8988T (cell line): Measurements from ENCODE around the gene MCM7.
"Not testable (repeated sequence)": the region's sequence is repeated elsewhere in the genome, so short reads cannot be mapped to it uniquely, and the experiment has no call there.

ENCODE experiments used
- DNase-seq: peaks from one replicate; pipeline ENCODE4 v3.0.0; 2011

MCM7 gene

DNA sequence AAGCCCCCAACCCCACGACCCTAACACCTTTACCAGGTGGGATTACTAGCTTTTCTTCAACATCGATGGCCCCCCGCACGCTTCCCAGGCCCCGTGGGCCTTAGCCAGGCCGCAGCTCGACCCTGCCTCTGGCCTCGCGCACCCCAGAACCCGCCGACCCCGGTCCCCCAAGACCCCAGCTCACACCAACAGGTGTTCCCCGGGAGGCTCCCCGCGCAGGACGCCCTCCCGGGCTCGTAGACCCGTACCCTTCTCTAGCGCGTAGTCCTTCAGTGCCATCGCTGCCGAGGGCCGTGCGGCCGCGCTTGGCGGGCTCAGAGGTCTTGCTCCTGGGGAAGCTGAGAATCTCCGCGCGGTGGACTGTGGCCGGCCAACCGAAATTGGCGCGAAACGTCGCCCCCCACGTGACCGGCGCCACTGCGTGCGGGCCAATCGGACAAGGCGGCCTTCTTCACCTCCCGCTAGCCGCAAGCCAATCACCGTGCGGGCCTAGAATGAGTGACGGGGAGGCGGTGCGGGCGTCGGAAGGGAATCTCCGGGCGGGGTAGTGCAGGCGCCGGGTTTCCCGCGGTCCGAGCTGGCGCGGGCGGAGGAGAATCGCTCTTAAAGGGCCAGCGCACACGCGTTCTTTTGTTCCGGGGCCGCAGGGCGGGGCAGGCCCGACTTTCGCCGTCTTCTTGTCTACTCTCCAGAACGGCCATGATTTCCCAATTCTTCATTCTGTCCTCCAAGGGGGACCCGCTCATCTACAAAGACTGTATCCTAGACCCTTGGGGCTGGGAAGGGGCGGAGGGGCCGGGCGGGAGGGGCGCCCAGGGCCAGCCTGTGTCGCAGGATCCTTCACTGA lies at the start of gene MCM7, which contains the start of gene AP4M1:
Gene MCM7 (minus strand): TSS at position 382 of the 847 bp plus-strand sequence. CDS start 103 bp downstream, at position 279.
Gene AP4M1 (plus strand): TSS at position 628 of the 847 bp plus-strand sequence. CDS start 72 bp downstream, at position 700.
- DNase-seq: peak; percentile 90

GRCh38 chr7:100148559-100149328 lies 47.5 kb upstream of the MCM7 start, which contains the start of gene LAMTOR4:
Gene LAMTOR4, plus strand, starts transcription at chr7:100148918. Its CDS starts 55 bp downstream, at chr7:100148973.
- DNase-seq: peak; percentile 86

GRCh38 chr7:100148225-100148558 lies 47.0 kb upstream of the MCM7 start:
- DNase-seq: no peak

GRCh38 chr7:100147278-100147677 lies 46.1 kb upstream of the MCM7 start:
- DNase-seq: no peak

DNA sequence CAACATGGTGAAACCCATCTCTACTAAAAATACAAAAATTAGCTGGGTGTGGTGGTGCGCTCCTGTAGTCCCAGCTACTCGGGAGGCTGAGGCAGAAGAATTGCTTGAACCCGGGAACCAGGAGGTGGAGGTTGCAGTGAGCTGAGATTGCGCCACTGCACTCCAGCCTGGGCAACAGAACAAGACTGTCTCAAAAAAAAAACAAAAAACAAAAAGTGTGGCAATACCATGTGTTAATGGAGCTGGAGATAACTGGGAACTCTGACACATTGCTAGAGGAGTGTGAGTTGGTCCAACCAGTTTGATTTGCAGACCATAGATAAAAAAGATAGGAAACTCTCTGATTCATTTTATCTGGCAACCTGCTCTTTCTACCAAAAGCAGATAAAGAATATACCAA lies 45.2 kb upstream of the MCM7 start:
- not testable (repeated sequence) for DNase-seq

DNA sequence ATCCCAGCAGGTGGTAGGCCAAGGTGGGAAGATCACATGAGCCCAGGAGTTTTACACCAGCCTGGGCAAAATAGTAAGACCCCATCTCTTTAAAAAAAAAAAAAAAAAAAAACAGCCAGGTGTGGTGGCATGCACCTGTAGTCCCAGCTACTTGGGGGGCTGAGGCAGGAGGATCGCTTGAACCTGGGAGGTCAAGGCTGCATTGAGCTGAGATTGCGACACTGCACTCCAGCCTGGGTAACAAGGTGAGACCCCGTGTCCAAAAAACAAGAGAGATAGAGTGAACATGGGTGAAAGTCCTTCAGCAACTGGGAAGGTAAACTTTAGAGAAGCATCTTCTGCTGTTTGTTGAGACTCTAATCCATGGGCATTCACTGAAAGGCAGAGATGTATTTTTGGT lies 41.3 kb upstream of the MCM7 start:
- DNase-seq: no peak

DNA sequence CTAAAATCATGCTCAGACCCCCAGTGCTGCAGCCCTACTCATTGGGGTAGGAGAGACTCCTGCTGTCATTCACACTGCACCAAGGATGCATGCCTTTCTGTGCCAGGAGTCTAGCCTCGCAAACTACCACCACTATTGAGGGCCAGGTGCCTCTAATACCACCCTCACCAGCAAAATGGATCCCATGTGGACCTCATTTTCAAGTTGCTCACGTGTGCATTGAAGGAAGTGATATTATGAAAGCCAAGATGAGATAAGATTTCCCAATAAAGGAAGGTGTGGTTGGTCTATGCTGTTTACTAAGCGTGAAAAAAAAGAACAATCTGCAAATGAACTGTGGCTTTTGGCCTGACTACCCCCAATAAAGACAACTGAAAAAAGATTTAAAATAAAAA lies 40.4 kb upstream of the MCM7 start:
- DNase-seq: no peak

DNA sequence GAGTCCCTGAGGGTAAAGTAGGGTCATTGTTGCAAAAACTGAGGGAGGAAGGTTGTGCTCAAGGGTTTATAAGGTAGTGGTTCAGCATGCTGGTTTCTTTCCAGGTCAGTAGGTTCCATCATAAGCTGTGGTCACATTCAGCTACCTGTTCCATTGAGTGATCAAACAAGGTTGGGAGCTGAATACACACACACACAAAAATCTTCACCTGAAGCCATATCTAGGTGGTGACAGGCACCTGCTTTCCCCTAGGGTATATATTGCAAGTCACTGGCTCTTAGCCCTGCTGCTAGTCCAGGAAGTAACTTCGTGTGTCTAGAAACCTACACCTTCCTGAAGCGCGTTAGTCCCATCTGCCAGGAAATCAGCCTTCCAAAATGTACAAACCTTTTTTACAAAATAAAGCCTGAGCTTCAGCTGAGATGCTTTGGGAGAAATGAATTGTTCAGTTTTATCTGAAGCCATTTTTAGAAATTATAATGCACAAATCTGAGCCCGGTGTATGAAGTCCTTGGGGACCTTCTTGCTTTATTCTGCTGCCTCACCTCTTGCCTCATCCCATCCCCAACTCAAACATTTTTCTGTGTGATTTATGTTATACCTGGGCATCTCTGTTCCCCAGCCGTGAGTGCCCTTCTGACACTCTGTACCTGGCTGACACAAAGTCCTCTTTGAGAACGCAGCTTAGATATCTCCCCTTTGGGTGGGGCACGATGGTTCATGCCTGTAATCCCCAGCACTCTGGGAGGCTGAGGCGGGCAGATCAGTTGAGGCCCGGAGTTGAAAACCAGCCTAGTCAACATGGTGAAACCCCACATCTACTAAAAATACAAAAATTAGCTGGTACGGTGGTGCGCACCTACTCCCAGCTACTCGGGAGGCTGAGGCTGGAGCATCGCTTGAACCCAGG lies 36.9 kb upstream of the MCM7 start:
- no peak for DNase-seq

- no peak for DNase-seq
Measured at GRCh38 chr7:100132697-100133151, 31.5 kb upstream of the MCM7 start.

GRCh38 chr7:100132126-100132525 lies 30.9 kb upstream of the MCM7 start:
- DNase-seq: no peak

GRCh38 chr7:100130608-100131453 lies 29.6 kb upstream of the MCM7 start:
- peak; percentile 70 for DNase-seq

GRCh38 chr7:100130220-100130607 lies 29.0 kb upstream of the MCM7 start:
- not testable (repeated sequence) for DNase-seq

GRCh38 chr7:100128637-100128963 lies 27.4 kb upstream of the MCM7 start:
- DNase-seq: no peak

DNA sequence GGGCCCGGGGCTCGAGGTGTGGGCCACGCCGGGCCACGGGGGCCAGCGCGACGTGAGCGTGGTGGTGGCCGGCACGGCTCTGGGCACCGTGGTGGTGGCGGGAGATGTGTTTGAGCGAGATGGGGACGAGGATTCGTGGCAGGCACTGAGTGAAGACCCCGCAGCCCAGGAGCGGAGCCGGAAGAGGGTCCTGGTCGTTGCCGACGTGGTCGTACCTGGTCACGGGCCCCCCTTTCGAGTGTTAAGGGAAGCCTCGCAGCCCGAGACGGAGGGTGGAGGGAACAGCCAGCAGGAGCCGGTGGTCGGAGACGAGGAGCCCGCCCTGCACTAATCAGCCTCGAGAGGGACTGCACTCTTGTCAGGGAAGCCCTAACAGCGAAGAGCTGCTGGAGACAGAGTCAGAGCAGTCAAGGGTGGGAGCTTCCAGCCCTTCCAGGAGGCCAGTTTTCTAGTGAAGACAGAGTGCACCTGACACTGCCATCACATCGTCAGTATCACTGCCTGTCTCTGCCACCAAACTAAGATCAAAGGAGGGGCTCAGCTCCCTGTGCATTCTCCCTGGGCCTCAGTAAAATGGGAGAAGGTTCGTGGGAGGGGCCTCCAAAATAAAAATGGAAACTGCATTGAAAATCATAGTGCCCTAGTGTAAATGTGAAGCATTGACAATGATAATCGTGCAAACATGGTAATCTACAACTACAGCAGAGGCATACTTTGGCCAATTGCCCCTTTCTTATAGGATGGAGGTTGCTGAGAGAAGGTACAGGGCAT lies 26.9 kb upstream of the MCM7 start:
- no peak for DNase-seq

DNA sequence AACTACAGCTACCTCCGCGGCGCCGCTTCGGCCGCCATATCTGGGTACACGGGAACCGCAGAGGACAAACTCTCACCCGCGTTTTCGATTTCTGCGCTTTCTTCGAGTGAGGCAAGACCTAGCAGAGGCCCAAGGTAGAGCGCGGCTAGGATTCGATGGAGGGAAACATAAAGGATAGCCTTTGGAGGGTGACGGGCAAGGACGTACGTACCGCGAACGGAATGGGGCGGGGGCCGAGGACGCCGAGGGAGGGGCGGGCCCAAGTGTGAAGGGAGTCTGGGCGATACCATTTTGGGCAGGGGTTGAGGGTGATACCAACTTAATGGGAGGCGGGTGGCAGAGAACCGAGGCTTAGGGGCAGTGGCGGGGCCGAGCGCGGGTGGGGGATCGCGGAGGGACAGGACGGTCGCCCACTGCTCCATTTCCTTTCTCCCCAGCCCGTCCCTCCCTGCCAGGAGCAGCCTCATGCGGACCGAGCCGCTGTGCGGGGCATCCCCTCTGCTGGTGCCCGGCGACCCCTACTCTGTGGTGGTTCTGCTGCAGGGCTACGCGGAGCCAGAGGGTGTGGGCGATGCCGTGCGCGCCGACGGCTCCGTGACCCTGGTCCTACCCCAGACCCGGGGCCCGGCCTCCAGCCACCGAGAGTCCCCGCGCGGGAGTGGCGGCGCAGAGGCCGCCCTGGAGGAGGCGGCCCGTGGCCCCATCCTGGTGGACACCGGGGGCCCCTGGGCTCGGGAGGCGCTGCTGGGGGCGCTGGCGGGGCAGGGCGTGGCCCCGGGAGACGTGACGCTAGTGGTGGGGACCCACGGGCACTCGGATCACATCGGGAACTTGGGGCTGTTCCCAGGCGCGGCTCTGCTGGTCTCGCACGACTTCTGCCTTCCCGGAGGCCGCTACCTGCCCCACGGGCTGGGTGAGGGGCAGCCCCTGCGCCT lies 26.0 kb upstream of the MCM7 start, which contains the start of gene MBLAC1:
Gene MBLAC1 (plus strand): TSS at position 37 of the 935 bp plus-strand sequence. CDS start 429 bp downstream, at position 466.
- DNase-seq: peak; percentile 65

DNA sequence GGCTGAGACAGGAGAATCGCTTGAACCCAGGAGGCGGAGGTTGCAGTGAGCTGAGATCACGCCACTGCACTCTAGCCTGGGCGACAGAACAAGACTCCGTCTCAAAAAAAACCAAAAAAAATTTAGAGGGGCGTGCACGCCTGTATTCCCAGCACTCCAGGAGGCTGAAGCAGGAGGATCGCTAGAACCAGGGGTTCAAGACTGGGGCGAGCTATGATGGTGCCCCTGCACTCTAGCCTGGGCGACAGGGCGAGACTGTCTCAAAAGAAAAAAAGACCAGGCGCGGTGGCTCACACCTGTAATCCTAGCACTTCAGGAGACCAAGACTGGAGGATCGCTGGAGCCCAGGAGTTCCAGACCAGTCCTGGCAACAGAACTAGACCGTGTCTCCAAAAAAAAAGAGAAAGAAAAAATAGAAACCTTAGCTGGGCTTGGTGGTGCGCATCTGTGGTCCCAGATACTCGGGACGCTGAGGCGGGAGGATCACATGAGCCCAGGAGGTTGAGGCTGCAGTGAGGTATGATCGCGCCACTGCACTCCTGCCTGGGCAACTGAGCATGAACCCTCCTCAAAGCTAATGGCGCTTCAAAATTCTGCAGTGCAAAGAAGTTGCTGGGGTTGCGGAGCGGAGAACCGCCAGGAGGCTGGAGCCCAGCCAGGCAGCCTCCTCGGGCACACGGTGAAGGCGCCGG lies 25.2 kb upstream of the MCM7 start:
- no peak for DNase-seq

GRCh38 chr7:100124301-100125230 lies 23.4 kb upstream of the MCM7 start:
- DNase-seq: no peak

- no peak for DNase-seq
Measured at GRCh38 chr7:100122568-100122967, 21.4 kb upstream of the MCM7 start.
